Neural progenitor cell (in vitro differentiated cells): Measurements from ENCODE around the gene KAZN.

Experiments
- EZH2 ChIP-seq: fragments of 200-600 bp; sonication (generic); IDR thresholded peaks from 2 replicates; pipeline ENCODE4 v1.6.1; 2017; ENCODE audit warnings: antibody characterized with exemption, mild to moderate bottlenecking, moderate library complexity
- EZH2phosphoT487 ChIP-seq: fragments of 200-600 bp; sonication (generic); IDR thresholded peaks from 2 replicates; pipeline ENCODE4 v1.6.1; 2017; ENCODE audit warnings: antibody characterized with exemption
- TF ChIP-seq, protein P1 (sequence below): fragments of 200-600 bp; sonication (generic); IDR thresholded peaks from 2 replicates; pipeline ENCODE4 v1.5.1; 2017; ENCODE audit warnings: antibody characterized with exemption, mild to moderate bottlenecking

DNA sequence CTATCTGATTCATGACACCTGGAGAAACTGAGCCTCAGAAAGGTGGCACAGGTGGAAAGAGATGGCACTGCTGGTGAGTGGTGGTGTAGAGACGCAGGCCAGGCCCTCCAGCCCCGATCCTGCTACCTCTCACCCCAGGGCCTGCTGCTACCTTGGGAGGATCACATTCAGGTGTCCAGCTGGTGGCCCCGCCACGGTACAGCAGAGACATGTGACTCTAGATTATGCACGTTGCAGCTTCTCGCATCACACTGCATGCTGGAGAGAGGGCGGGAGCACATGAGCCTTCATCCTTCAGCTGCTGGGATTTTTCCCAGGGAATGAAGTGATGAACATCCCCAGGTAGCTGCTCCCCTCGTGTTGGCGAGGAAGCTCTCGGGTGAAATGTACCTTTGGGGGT, 32.9 kb downstream of the KAZN start:
- TF ChIP-seq, protein P1, sequence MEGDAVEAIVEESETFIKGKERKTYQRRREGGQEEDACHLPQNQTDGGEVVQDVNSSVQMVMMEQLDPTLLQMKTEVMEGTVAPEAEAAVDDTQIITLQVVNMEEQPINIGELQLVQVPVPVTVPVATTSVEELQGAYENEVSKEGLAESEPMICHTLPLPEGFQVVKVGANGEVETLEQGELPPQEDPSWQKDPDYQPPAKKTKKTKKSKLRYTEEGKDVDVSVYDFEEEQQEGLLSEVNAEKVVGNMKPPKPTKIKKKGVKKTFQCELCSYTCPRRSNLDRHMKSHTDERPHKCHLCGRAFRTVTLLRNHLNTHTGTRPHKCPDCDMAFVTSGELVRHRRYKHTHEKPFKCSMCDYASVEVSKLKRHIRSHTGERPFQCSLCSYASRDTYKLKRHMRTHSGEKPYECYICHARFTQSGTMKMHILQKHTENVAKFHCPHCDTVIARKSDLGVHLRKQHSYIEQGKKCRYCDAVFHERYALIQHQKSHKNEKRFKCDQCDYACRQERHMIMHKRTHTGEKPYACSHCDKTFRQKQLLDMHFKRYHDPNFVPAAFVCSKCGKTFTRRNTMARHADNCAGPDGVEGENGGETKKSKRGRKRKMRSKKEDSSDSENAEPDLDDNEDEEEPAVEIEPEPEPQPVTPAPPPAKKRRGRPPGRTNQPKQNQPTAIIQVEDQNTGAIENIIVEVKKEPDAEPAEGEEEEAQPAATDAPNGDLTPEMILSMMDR: no peak
- TF ChIP-seq EZH2 (no peak), EZH2phosphoT487 (no peak)
